PFSK-1 (cell line): ENCODE results near the gene KLHL25.

Experiments used
- FOXP2 ChIP-seq: optimal IDR thresholded peaks from 2 replicates; pipeline ENCODE3; 2011; ENCODE audit warnings: borderline replicate concordance, control low read depth, inconsistent platforms; ENCODE audit not compliant: insufficient read depth; ENCODE audit errors: extremely low read length, extremely low read depth
- POLR2AphosphoS5 ChIP-seq: IDR thresholded peaks from 2 replicates; pipeline ENCODE4 v1.6.1; 2012; ENCODE audit warnings: low read depth, mild to moderate bottlenecking, control low read depth, low read length, moderate library complexity
- SIN3A ChIP-seq: IDR thresholded peaks from 2 replicates; pipeline ENCODE4 v1.6.1; 2012; ENCODE audit warnings: mild to moderate bottlenecking, low read length, moderate library complexity, borderline replicate concordance; ENCODE audit not compliant: insufficient read depth
- TAF1 ChIP-seq: IDR thresholded peaks from 2 replicates; pipeline ENCODE4 v1.6.1; 2012; ENCODE audit warnings: low read length, control low read depth, borderline replicate concordance; ENCODE audit not compliant: insufficient read depth
- TF ChIP-seq, protein P1 (sequence below), 2 experiments: IDR thresholded peaks; 2 replicates each; pipeline versions ENCODE4 v1.6.1 to v1.8.0; 2011 to 2012; ENCODE audit warnings: low read depth in 2 of 2, low read length in 2 of 2, control low read depth in 1 of 2, inconsistent platforms in 1 of 2, mild to moderate bottlenecking in 1 of 2, moderate library complexity in 1 of 2; ENCODE audit not compliant: insufficient read depth in 1 of 2

The KLHL25 gene

DNA sequence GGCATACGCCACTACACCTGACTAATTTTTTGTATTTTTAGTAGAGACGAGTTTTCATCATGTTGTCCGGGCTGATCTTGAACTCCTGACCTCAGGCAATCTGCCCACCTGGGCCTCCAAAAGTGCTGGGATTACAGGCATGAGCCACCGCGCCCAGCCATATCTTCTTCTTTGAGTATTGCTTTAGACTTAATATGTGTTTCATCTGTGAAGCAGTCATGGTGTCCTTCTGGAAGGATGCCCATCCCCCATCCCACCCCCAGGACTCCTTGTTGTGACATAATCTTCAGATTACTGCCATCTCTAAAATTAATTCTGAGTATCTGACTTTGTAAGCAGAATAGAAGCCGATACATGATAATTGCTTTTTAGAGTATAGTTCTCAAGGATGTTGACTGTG lies 57.7 kb downstream of the KLHL25 start:
- TF ChIP-seq FOXP2 (no peak), SIN3A (no peak), POLR2AphosphoS5 (no peak), TAF1 (no peak)
- TF ChIP-seq, protein P1, sequence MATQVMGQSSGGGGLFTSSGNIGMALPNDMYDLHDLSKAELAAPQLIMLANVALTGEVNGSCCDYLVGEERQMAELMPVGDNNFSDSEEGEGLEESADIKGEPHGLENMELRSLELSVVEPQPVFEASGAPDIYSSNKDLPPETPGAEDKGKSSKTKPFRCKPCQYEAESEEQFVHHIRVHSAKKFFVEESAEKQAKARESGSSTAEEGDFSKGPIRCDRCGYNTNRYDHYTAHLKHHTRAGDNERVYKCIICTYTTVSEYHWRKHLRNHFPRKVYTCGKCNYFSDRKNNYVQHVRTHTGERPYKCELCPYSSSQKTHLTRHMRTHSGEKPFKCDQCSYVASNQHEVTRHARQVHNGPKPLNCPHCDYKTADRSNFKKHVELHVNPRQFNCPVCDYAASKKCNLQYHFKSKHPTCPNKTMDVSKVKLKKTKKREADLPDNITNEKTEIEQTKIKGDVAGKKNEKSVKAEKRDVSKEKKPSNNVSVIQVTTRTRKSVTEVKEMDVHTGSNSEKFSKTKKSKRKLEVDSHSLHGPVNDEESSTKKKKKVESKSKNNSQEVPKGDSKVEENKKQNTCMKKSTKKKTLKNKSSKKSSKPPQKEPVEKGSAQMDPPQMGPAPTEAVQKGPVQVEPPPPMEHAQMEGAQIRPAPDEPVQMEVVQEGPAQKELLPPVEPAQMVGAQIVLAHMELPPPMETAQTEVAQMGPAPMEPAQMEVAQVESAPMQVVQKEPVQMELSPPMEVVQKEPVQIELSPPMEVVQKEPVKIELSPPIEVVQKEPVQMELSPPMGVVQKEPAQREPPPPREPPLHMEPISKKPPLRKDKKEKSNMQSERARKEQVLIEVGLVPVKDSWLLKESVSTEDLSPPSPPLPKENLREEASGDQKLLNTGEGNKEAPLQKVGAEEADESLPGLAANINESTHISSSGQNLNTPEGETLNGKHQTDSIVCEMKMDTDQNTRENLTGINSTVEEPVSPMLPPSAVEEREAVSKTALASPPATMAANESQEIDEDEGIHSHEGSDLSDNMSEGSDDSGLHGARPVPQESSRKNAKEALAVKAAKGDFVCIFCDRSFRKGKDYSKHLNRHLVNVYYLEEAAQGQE (IDR thresholded peaks at IDR 0.05; ENCODE audit: insufficient read depth in 1 of 2, low read depth in 2 of 2, low read length in 2 of 2): no peak

DNA sequence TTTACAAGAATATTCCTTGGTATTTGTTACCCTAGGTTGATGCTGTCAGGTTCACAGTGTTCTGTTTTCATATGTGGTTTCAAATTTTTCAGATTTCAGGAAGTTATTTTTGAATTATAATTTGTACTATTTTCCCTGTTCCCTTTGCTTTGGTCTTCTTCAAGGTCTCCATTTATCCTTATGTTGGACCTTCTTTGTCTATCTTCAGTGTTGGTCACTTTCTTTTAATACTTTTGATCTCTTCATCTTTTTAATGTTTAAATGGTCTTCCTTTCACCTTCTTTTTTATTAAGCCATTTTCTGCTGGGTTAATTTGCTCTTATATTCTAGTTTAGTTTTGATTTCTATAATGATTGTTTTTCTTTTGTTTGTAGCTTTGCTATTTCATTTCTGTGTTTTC lies 61.3 kb downstream of the KLHL25 start:
- TF ChIP-seq TAF1: no peak
- TF ChIP-seq SIN3A: no peak
- no peak for TF ChIP-seq FOXP2
- no peak for TF ChIP-seq POLR2AphosphoS5
- TF ChIP-seq, protein P1 (IDR thresholded peaks at IDR 0.05; ENCODE audit: insufficient read depth in 1 of 2, low read depth in 2 of 2, low read length in 2 of 2): no peak

DNA sequence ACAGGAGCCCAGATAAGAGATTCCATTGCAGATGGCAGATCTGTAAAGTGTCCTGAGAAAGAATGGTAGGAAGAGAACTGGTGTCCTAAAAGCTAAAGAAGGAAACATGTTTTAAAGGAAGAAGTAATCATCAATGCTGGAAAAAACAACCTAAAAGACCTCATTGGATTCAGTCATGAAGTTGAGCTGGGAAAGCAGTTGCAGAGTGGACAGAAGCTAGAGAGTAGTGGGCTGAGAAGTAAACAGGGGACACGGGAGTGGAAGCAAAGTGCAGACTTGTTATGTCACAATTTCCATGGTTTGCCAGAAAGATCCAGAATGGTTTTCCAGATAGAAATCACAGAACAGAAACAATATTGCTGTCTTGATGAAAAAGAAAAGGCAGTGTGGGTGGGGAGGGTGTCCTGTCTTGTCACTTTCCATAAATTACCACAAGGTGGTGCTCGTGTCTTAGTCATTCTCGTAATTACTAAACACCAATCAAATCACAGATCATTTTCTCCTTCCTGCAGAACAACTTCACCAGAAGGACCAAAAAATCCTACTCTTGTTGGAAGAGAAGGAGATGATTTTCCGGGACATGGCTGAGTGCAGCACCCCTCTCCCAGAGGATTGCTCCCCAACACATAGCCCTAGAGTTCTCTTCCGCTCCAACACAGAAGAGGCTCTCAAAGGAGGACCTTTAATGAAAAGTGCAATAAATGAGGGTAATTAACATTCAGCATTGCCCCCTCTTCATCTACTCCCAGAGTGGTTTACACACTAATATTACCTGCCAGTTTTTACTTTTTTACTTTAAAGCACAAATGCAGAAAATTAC lies 64.5 kb downstream of the KLHL25 start:
- TF ChIP-seq FOXP2 (no peak), POLR2AphosphoS5 (no peak), TAF1 (no peak), SIN3A (no peak)
- TF ChIP-seq, protein P1 (IDR thresholded peaks at IDR 0.05; ENCODE audit: insufficient read depth in 1 of 2, low read depth in 2 of 2, low read length in 2 of 2): no peak

DNA sequence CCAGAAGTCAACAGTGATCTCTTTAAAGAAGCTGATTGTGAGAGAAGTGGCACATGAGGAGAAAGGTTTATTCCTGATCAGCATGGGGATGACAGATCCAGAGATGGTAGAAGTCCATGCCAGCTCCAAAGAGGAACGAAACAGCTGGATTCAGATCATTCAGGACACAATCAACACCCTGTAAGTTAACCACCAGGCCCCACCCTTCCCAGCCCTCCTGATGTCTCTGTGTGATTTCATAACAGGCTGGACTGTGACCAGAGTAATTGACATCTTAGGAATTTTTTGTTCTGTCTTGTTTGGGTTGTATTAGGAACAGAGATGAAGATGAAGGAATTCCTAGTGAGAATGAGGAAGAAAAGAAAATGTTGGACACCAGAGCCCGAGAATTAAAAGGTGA lies 67.7 kb downstream of the KLHL25 start:
- TF ChIP-seq, protein P1 (IDR thresholded peaks at IDR 0.05; ENCODE audit: insufficient read depth in 1 of 2, low read depth in 2 of 2, low read length in 2 of 2): no peak
- no peak for TF ChIP-seq FOXP2
- TF ChIP-seq TAF1: no peak
- no peak for TF ChIP-seq SIN3A
- no peak for TF ChIP-seq POLR2AphosphoS5
